T-cell (primary cell): ENCODE data around the gene WAPL. TPM values are rescaled to one million over a fixed set of nuclear protein-coding genes. Genes with fewer than 3 reads are reported as not detected.

ENCODE experiments used
- ATAC-seq, 4 experiments: fragments of 200-7000 bp in 3 of 4; fragments of 150-1000 bp in 1 of 4; cut with Tn5 transposase; replicated peaks in 1 of 4; 1 replicate in 3 of 4; 2 replicates in 1 of 4; pipeline ENCODE4 v1.10.0; 2021; ENCODE audit warnings: moderate library complexity in 3 of 4, mild to moderate bottlenecking in 2 of 4, moderate number of reproducible peaks in 1 of 4
- CTCF ChIA-PET, 2 donors: fragments of 300-600 bp; sonication (Branson Sonifier 250); formaldehyde crosslinking; loops; one replicate each; lab custom pipeline; 2022; ENCODE audit warnings: antibody characterized with exemption in 2 of 2; lab: Charles Lee
- POLR2A ChIA-PET, 2 donors: fragments of 300-600 bp; sonication (Branson Sonifier 250); formaldehyde crosslinking; loops; one replicate each; lab custom pipeline; 2022; ENCODE audit warnings: antibody characterized with exemption in 2 of 2; lab: Charles Lee
- DNase-seq, 35 experiments: peaks; one replicate each; pipeline versions ENCODE4 v3.0.0 to v3.0.0-alpha.2; 2013 to 2023
- H3K27ac ChIP-seq: one replicate; pipeline ENCODE4 v1.5.1; 2013; ENCODE audit warnings: low read length
- H3K27me3 ChIP-seq, 2 experiments: replicated peaks in 1 of 2; 1 replicate in 1 of 2; 2 replicates in 1 of 2; pipeline versions ENCODE4 v1.6.1 to v1.7.0; 2013; ENCODE audit warnings: low read length in 1 of 2, mixed read lengths in 1 of 2; ENCODE audit not compliant: control insufficient read depth in 2 of 2, insufficient read depth in 2 of 2; ENCODE audit errors: extremely low read depth in 1 of 2
- H3K36me3 ChIP-seq, 2 donors: 1 replicate in 1 of 2; 2 replicates in 1 of 2; pipeline versions ENCODE4 v1.6.1 to v1.7.0; 2013; ENCODE audit warnings: low read length in 1 of 2; ENCODE audit not compliant: control insufficient read depth in 2 of 2, insufficient read depth in 1 of 2; ENCODE audit errors: extremely low read depth in 1 of 2
- H3K4me1 ChIP-seq, 2 experiments: 1 replicate in 1 of 2; 2 replicates in 1 of 2; pipeline versions ENCODE4 v1.6.1 to v1.7.0; 2013; ENCODE audit warnings: low read length in 2 of 2, mixed read lengths in 1 of 2; ENCODE audit not compliant: insufficient read depth in 2 of 2, control insufficient read depth in 1 of 2; ENCODE audit errors: extremely low read depth in 1 of 2
- H3K4me3 ChIP-seq, 2 donors: 1 replicate in 1 of 2; 2 replicates in 1 of 2; pipeline versions ENCODE4 v1.5.1 to v1.7.0; 2013; ENCODE audit warnings: mild to moderate bottlenecking in 2 of 2, low read length in 1 of 2, moderate library complexity in 1 of 2; ENCODE audit not compliant: control insufficient read depth in 1 of 2; ENCODE audit errors: extremely low read depth in 1 of 2
- H3K9me3 ChIP-seq: 2 replicates; pipeline ENCODE4 v1.7.0; 2013
- H3K27ac Mint-ChIP-seq, 2 donors: one replicate each; pipeline ENCODE4 v1.8.0; 2020 to 2021; ENCODE audit warnings: mild to moderate bottlenecking in 2 of 2, mixed read lengths in 2 of 2
- H3K27me3 Mint-ChIP-seq, 2 donors: one replicate each; pipeline ENCODE4 v1.8.0; 2021 to 2022; ENCODE audit warnings: mixed read lengths in 2 of 2
- H3K36me3 Mint-ChIP-seq: one replicate; pipeline ENCODE4 v1.8.0; 2021; ENCODE audit warnings: mixed read lengths
- H3K4me1 Mint-ChIP-seq, 3 donors: one replicate each; pipeline ENCODE4 v1.8.0; 2020 to 2022; ENCODE audit warnings: mixed read lengths in 3 of 3, mild to moderate bottlenecking in 1 of 3
- H3K4me3 Mint-ChIP-seq, 3 donors: one replicate each; pipeline ENCODE4 v1.8.0; 2020 to 2022; ENCODE audit warnings: mild to moderate bottlenecking in 3 of 3, mixed read lengths in 3 of 3, moderate library complexity in 3 of 3
- H3K9me3 Mint-ChIP-seq, 3 donors: one replicate each; pipeline ENCODE4 v1.8.0; 2020 to 2022; ENCODE audit warnings: mixed read lengths in 3 of 3
- WGBS: methylation state at CpG from one replicate; pipeline ENCODE4 v1.1.5; 2013; ENCODE audit warnings: missing lambda C conversion rate; ENCODE audit not compliant: insufficient coverage; 5-methylcytosine and 5-hydroxymethylcytosine counted together
- total RNA-seq, 35 experiments: library from RNA in 6 of 35; stranded (reverse) in 6 of 35; fragments of 120-200 nt in 1 of 35; gene quantifications; one replicate each; pipeline versions ENCODE4 v1.2.1 to v1.2.4 and lab custom pipeline; 2013 to 2026

The WAPL gene
- total RNA-seq, 5 donors from 2014 or later (not counting 1 experiment from before 2014, with no cell fraction given): 43.2 to 46.5 (median 44.8) TPM

DNA sequence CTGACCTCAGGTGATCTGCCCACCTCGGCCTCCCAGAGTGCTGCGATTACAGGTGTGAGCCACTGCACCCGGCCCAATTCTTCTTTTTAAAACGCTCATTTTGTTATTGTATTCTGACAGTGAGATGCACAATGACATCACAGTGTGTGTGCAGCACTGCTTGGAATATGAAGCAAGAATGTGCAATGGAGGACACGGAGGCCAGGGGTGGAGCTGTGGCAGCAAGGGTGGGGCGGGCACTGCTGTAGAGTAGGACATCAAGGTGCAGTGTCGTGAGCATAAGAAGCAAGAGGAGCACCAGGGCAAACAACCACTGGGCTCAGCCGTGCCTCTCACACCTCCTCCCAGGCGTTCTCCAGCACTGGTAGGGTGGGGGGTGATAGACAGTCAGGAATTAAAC lies 128.2 kb downstream of the WAPL start:
- no peak overlapping the region for H3K4me3 ChIP-seq
- H3K36me3 ChIP-seq: no peaks in the 10 kb centered on the region
- Mint-ChIP-seq H3K4me3 (no peak overlapping the region), H3K36me3 (no peaks in the 10 kb centered on the region), H3K27me3 (peaks cover 10 to 29% of the 10 kb centered on the region in 2 donors), H3K27ac (no peak overlapping the region), H3K4me1 (peaks cover 4 to 9% (median 8%) of the 10 kb centered on the region in 3 donors), H3K9me3 (no peaks in the 10 kb centered on the region)
- WGBS: 95% methylated on average over 4 of the region's 9 CpGs
- no peaks in the 10 kb centered on the region for H3K9me3 ChIP-seq
- H3K4me1 ChIP-seq: peaks cover 0 to 8% of the 10 kb centered on the region in 2 experiments
- H3K27ac ChIP-seq: no peak overlapping the region
- POLR2A ChIA-PET: interaction anchor here in 1 of 2 donors (0.6 kb wide), 1 partner anchor 8 kb away, joined by 3 read pairs; no protein-coding TSS in a partner anchor
- CTCF ChIA-PET: interaction anchor here in 1 of 2 donors (0.6 kb wide), 1 partner anchor 29 kb away, joined by 3 read pairs; no protein-coding TSS in a partner anchor
- DNase-seq (no peak), ATAC-seq (no peak)
- H3K27me3 ChIP-seq: peaks cover 0 to 48% of the 10 kb centered on the region in 2 experiments

- WGBS: 72% methylated on average over 5 of the region's 7 CpGs
- H3K27me3 ChIP-seq: peaks cover 0 to 54% of the 10 kb centered on the region in 2 experiments
- no peak for DNase-seq
- CTCF ChIA-PET: interaction anchor here in 1 of 2 donors (0.6 kb wide), 1 partner anchor 192 kb away, joined by 3 read pairs; no protein-coding TSS in a partner anchor
- no peak overlapping the region for H3K4me3 ChIP-seq
- H3K9me3 Mint-ChIP-seq: no peaks in the 10 kb centered on the region
- no peak overlapping the region for H3K4me3 Mint-ChIP-seq
- H3K4me1 ChIP-seq: peaks cover 0 to 8% of the 10 kb centered on the region in 2 experiments
- H3K4me1 Mint-ChIP-seq: peaks cover 4 to 11% (median 9%) of the 10 kb centered on the region in 3 donors
- peaks cover 16 to 35% of the 10 kb centered on the region in 2 donors for H3K27me3 Mint-ChIP-seq
- no peaks in the 10 kb centered on the region for H3K36me3 Mint-ChIP-seq
- H3K27ac Mint-ChIP-seq: no peak overlapping the region
- POLR2A ChIA-PET: no interaction called here
- no peak for ATAC-seq
- H3K9me3 ChIP-seq: no peaks in the 10 kb centered on the region
- no peaks in the 10 kb centered on the region for H3K36me3 ChIP-seq
- no peak overlapping the region for H3K27ac ChIP-seq
These were observed 128.9 kb downstream of the WAPL start for GRCh38 chr10:86392723-86393094.

- H3K27me3 ChIP-seq: peaks cover 0 to 55% of the 10 kb centered on the region in 2 experiments
- H3K36me3 ChIP-seq: no peaks in the 10 kb centered on the region
- ChIA-PET CTCF (interaction anchor here in 1 of 2 donors (0.6 kb wide), 2 partner anchors 193 to 548 kb away, joined by 3 to 4 read pairs; no protein-coding TSS in a partner anchor), POLR2A (no interaction called here)
- no peak overlapping the region for H3K27ac Mint-ChIP-seq
- peaks cover 4 to 11% (median 9%) of the 10 kb centered on the region in 3 donors for H3K4me1 Mint-ChIP-seq
- H3K36me3 Mint-ChIP-seq: no peaks in the 10 kb centered on the region
- H3K27me3 Mint-ChIP-seq: peaks cover 22 to 40% of the 10 kb centered on the region in 2 donors
- H3K4me3 ChIP-seq: no peak overlapping the region
- H3K27ac ChIP-seq: no peak overlapping the region
- H3K4me1 ChIP-seq: peaks cover 0 to 8% of the 10 kb centered on the region in 2 experiments
- DNase-seq: no peak
- ATAC-seq: no peak
- no peaks in the 10 kb centered on the region for H3K9me3 ChIP-seq
- H3K4me3 Mint-ChIP-seq: no peak overlapping the region
- WGBS: 69% methylated on average over 6 of the region's 12 CpGs
- no peaks in the 10 kb centered on the region for H3K9me3 Mint-ChIP-seq
These were observed 129.4 kb downstream of the WAPL start for GRCh38 chr10:86391986-86392722.

DNA sequence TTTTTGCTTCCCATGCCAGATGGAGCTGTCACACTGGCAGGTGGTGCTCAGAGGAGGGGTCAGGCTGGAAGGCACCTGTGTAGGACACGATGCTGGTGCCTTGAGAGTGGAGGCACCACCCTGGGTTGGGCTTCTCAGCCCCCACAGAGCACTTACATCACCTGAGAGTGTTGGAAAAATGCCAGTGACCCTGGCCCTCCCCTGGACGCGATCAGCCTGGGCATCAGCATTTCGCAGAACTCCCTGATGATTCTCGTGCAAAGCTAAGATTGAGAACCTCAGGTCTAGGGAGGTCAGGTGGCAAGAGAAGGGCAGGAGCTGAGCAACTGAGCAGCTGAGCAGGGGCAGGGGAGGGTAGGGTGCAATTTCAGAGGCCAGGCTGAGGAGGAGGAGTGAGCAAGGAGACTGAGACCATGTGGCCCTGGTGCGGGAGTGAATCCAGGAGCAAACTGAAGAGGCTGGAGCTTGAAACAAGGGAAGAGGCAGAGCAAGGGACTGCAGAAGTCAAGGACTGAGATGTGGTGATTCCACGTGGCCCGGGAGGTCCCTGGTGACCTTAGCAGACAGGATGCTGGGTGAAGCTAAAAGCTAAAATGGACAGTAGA lies 130.3 kb downstream of the WAPL start:
- Mint-ChIP-seq H3K4me3 (no peak overlapping the region), H3K4me1 (peaks cover 4 to 11% (median 9%) of the 10 kb centered on the region in 3 donors), H3K27ac (no peak overlapping the region), H3K27me3 (peaks cover 24 to 43% of the 10 kb centered on the region in 2 donors), H3K36me3 (no peaks in the 10 kb centered on the region), H3K9me3 (no peaks in the 10 kb centered on the region)
- no peak overlapping the region for H3K27ac ChIP-seq
- POLR2A ChIA-PET: no interaction called here
- no peak overlapping the region for H3K4me3 ChIP-seq
- WGBS: 89% methylated on average over 8 of the region's 8 CpGs
- H3K27me3 ChIP-seq: peaks cover 0 to 58% of the 10 kb centered on the region in 2 experiments
- CTCF ChIA-PET: interaction anchor here in 1 of 2 donors (0.6 to 0.8 kb wide), 2 partner anchors 29 to 158 kb away, joined by 3 to 6 read pairs; no protein-coding TSS in a partner anchor
- H3K36me3 ChIP-seq: no peaks in the 10 kb centered on the region
- H3K4me1 ChIP-seq: peaks cover 0 to 8% of the 10 kb centered on the region in 2 experiments
- ATAC-seq (no peak), DNase-seq (no peak)
- H3K9me3 ChIP-seq: no peaks in the 10 kb centered on the region

- Histone ChIP-seq H3K27ac (no peak overlapping the region), H3K27me3 (peaks cover 0 to 60% of the 10 kb centered on the region in 2 experiments), H3K4me1 (peaks cover 0 to 8% of the 10 kb centered on the region in 2 experiments), H3K4me3 (no peak overlapping the region), H3K9me3 (no peaks in the 10 kb centered on the region), H3K36me3 (no peaks in the 10 kb centered on the region)
- ChIA-PET POLR2A (no interaction called here), CTCF (interaction anchor here in 1 of 2 donors (0.8 kb wide), 1 partner anchor 30 kb away, joined by 3 read pairs; no protein-coding TSS in a partner anchor)
- H3K36me3 Mint-ChIP-seq: no peaks in the 10 kb centered on the region
- H3K4me3 Mint-ChIP-seq: peak overlapping the region; percentile 42 to 48 (median 44)
- WGBS: 97% methylated on average over 6 of the region's 14 CpGs
- H3K27me3 Mint-ChIP-seq: peaks cover 28 to 46% of the 10 kb centered on the region in 2 donors
- ATAC-seq (no peak), DNase-seq (no peak)
- peaks cover 4 to 11% (median 9%) of the 10 kb centered on the region in 3 donors for H3K4me1 Mint-ChIP-seq
- H3K27ac Mint-ChIP-seq: no peak overlapping the region
- H3K9me3 Mint-ChIP-seq: no peaks in the 10 kb centered on the region
These were observed 131.1 kb downstream of the WAPL start for GRCh38 chr10:86390337-86391120.
